WERI-Rb-1 (cell line): ENCODE data around the gene PLXND1.

Source experiments
- DNase-seq: peaks from one replicate; pipeline ENCODE4 v3.0.0-alpha.2; 2020
- H3K27ac ChIP-seq: fragments of 250-450 bp; sonication (Bioruptor Pico); 2 replicates; pipeline ENCODE4 v1.5.1; 2020; ENCODE audit warnings: mild to moderate bottlenecking, moderate library complexity
- H3K27me3 ChIP-seq: fragments of 250-450 bp; sonication (Bioruptor Pico); 2 replicates; pipeline ENCODE4 v1.5.1; 2021; ENCODE audit warnings: mild to moderate bottlenecking, low read depth, moderate library complexity; ENCODE audit not compliant: insufficient read depth, severe bottlenecking
- H3K36me3 ChIP-seq: fragments of 250-450 bp; sonication (Bioruptor Pico); 2 replicates; pipeline ENCODE4 v1.5.1; 2020; ENCODE audit warnings: mild to moderate bottlenecking, moderate library complexity
- H3K4me3 ChIP-seq: 2 replicates; pipeline ENCODE4 v1.5.1; 2011; ENCODE audit warnings: low read depth, mild to moderate bottlenecking, control low read depth, low read length
- H3K9me3 ChIP-seq: fragments of 250-450 bp; sonication (Bioruptor Pico); 2 replicates; pipeline ENCODE4 v1.5.1; 2021; ENCODE audit warnings: mild to moderate bottlenecking, moderate library complexity; ENCODE audit not compliant: severe bottlenecking
- TF ChIP-seq, protein P1 (sequence below): IDR thresholded peaks from 2 replicates; pipeline ENCODE4 v1.5.1; 2011; ENCODE audit warnings: low read depth, mild to moderate bottlenecking, control low read depth, inconsistent platforms, low read length

Gene PLXND1

DNA sequence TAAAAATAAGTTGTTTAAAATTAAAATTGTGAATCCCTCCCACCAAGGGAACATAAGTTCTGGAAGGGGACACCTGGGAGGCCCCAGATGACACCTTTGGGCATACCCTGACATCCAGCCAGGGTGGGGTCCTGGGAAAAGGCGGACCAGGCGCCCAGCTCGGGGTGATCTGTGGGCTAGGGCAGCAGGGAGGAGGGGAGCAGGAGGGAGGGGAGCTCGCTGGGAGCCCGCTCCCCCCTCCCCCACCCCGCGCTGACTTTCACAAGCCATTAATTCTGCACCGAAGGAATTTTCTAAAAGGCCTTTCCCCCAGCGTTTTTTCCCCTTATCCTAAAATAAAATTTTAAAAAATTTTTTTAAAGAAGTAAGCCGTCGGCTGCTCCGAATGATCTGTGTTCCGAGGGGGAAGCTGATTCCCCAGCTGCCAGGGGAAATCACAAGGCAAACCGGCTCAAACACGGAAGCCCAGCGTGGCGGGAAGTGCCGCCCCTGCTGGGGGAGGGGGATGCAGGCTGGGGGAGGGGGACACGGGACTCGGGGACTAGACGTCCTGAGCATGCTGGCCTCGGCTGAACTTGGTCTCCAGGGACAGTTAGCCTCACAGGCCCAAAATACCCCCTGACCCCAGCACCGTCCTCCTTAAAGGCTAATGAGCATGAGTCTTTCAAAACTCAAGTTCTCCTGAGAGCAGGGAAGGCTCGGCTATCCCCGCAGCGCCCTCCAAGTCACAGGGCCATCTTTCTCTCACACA is 13.9 kb downstream of the PLXND1 start:
- Histone ChIP-seq H3K4me3 (peak overlapping the region; percentile 32), H3K27ac (peak overlapping the region; percentile 84), H3K27me3 (no peaks in the 10 kb centered on the region), H3K9me3 (no peaks in the 10 kb centered on the region), H3K36me3 (no peaks in the 10 kb centered on the region)
- peak; percentile 91 for DNase-seq
- TF ChIP-seq, protein P1, sequence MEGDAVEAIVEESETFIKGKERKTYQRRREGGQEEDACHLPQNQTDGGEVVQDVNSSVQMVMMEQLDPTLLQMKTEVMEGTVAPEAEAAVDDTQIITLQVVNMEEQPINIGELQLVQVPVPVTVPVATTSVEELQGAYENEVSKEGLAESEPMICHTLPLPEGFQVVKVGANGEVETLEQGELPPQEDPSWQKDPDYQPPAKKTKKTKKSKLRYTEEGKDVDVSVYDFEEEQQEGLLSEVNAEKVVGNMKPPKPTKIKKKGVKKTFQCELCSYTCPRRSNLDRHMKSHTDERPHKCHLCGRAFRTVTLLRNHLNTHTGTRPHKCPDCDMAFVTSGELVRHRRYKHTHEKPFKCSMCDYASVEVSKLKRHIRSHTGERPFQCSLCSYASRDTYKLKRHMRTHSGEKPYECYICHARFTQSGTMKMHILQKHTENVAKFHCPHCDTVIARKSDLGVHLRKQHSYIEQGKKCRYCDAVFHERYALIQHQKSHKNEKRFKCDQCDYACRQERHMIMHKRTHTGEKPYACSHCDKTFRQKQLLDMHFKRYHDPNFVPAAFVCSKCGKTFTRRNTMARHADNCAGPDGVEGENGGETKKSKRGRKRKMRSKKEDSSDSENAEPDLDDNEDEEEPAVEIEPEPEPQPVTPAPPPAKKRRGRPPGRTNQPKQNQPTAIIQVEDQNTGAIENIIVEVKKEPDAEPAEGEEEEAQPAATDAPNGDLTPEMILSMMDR: no peak

DNA sequence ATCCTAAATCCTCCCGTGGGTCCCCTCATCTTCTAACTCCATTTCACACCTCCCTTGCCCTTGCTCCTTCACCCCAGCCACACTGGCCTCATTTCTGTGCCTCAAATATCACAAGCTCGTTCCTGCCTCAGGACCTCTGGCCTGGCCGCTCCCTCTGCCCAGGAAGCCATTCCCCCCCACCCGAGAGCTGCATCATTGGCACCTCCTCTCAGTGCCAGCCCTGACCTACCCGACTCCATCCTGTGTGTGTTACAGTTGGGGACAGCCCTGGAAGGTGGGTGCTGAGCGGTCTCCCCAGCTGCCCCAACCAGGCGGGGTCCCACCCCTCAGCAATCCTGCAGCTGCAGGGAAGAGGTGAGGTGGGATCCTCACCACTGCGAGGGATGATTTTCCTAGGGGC is 14.5 kb downstream of the PLXND1 start:
- H3K4me3 ChIP-seq: no peak overlapping the region; the same call in none of the 2 replicates

DNA sequence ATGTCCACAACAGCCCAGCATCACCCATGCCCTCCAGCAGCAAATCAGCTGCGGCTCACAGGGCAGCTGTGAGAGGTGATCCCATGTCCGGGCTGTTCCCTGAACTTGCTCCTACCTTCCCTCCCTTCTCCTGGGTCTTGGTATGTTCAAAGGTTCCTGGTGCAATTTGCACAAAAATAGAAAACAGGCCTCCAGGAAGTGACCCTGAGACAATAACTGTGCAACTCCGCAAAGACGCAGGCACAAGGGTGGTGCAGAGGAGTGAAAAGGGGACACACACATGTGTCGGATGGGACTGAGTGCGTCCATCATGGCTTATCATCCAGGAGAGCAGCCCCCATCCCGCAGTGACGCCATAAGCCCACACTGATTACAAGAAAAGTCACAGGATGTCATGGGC is 16.3 kb downstream of the PLXND1 start:
- Histone ChIP-seq H3K9me3 (no peaks in the 10 kb centered on the region), H3K27me3 (no peaks in the 10 kb centered on the region), H3K4me3 (no peak overlapping the region), H3K27ac (no peak overlapping the region), H3K36me3 (peaks cover 4% of the 10 kb centered on the region; the same call in 1 of the 2 replicates)
- no peak for DNase-seq
- TF ChIP-seq, protein P1: no peak

More for the DNA sequence above, 14.5 kb downstream of the PLXND1 start:
- no peak for DNase-seq
- no peaks in the 10 kb centered on the region for H3K9me3 ChIP-seq
- H3K27me3 ChIP-seq: no peaks in the 10 kb centered on the region
- H3K27ac ChIP-seq: peak overlapping the region; percentile 84
- TF ChIP-seq, protein P1: no peak
- no peaks in the 10 kb centered on the region for H3K36me3 ChIP-seq

DNA sequence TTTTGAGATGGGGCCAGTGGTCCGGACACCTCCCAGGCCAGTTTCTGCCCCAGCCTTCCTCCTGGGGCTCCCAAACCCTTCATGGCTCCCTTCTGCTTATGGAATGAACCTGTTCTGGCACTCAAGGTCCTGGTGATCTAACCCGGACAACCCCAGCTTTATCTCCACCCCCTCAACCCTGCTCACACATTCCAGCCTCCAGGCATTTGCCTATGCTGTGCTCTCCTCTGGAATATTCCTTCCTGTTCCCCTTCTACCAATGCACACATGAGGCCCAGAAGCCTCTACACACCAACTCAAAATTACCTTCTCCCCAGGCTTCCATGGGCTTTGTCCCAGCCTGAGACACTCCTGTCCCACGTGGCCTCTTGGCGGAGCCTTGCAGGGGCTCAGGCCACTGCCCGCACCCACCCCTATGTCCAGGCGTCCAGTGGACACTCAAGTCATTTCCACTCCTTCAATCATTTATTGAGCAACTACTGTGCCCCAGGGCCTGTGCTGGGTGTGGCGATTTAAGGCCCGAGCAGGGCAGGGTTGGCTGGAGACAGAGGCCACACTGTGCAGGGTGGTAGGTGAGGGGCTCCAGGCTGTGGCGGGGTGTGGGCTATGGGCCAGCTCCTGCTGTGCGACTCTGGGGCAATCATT is 18.8 kb downstream of the PLXND1 start:
- DNase-seq: no peak
- Histone ChIP-seq H3K27ac (no peak overlapping the region), H3K27me3 (no peaks in the 10 kb centered on the region), H3K9me3 (no peaks in the 10 kb centered on the region), H3K36me3 (peaks cover 4% of the 10 kb centered on the region; the same call in 1 of the 2 replicates), H3K4me3 (no peak overlapping the region)
- TF ChIP-seq, protein P1: no peak

DNA sequence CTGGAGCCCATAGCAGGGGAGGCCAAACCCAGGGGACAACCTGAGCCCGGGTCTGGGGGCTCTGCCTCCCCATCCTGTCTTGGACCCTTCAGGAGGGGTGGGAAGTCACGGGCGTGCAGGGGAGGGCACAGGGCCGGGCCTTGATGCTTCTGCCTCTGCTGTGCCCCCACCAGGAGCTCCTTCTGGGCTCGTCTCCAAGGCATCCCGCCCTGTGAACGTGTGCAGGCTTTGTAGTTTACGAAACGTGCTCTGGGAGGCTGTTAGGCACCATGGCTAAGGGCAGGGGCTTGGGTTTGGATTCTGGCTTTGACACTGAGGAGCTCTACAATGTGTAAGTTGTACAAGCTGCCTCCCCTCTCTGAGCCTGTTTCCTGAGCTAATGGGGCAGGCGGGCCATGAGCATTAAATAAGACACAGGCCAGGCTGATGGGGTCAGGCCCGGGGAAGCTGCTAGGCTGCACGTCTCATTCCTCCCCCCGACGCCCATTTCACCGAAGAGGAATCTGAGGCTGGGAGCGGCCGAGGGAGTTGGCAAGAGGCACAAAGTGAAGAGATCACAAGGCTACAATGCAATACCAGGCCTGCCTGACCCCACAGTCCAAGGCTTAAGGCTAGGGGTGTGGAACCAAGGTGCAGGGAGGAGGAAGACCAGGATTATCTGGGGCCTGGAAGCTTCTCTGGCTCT is 19.6 kb downstream of the PLXND1 start:
- H3K27ac ChIP-seq: no peak overlapping the region
- DNase-seq: no peak

More for the DNA sequence above, 19.6 kb downstream of the PLXND1 start:
- Histone ChIP-seq H3K27me3 (no peaks in the 10 kb centered on the region), H3K4me3 (no peak overlapping the region), H3K36me3 (peaks cover 4% of the 10 kb centered on the region; the same call in 1 of the 2 replicates), H3K9me3 (no peaks in the 10 kb centered on the region)
- TF ChIP-seq, protein P1: no peak
